ENCODE measurements around the gene EFCAB8. TPM values are rescaled to one million over a fixed set of nuclear protein-coding genes. Genes with fewer than 3 reads are reported as not detected.
A peak's percentile ranks its signal among the peaks of the same experiment; 100 is the strongest.
"Not testable (repeated sequence)": the region's sequence is repeated elsewhere in the genome, so short reads cannot be mapped to it uniquely, and the experiment has no call there.

The EFCAB8 gene
- total RNA-seq, 4 donors from 2014 or later, result not detected

DNA sequence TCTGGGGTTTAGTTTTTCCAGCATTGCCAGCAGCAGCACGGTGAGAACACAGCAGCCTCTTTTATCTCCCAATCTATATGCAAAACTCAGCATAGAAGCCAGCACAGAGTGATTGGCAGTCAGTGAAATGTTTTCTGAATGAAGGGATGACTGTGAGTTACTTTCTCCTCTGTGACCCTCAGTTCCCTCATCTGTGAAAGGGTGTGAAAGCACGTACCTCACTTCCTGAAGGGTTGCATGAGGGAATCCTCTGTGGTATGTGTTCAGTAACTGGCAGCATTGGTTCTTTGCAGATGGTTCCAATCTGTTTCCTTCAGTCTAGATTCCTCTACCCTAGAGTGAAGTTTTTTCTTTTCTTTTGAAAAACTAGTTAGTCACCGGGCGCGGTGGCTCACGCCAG, 40.0 kb downstream of the EFCAB8 start:
- TF ChIP-seq, protein P1, sequence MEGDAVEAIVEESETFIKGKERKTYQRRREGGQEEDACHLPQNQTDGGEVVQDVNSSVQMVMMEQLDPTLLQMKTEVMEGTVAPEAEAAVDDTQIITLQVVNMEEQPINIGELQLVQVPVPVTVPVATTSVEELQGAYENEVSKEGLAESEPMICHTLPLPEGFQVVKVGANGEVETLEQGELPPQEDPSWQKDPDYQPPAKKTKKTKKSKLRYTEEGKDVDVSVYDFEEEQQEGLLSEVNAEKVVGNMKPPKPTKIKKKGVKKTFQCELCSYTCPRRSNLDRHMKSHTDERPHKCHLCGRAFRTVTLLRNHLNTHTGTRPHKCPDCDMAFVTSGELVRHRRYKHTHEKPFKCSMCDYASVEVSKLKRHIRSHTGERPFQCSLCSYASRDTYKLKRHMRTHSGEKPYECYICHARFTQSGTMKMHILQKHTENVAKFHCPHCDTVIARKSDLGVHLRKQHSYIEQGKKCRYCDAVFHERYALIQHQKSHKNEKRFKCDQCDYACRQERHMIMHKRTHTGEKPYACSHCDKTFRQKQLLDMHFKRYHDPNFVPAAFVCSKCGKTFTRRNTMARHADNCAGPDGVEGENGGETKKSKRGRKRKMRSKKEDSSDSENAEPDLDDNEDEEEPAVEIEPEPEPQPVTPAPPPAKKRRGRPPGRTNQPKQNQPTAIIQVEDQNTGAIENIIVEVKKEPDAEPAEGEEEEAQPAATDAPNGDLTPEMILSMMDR (IDR thresholded peaks at IDR 0.05 in 4 of 5, conservative IDR thresholded peaks at IDR 0.05 in 1 of 5), result no peak
- no peak for TF ChIP-seq POLR2A (IDR thresholded peaks at IDR 0.05)
- intact Hi-C loops (cut with DNase I; ENCODE audit: low total_unique reads) (no loop called here), in situ Hi-C loops (cut with MboI; ENCODE audit: low sequenced_read_pairs in 4 of 4) (no loop called here)
- no peak overlapping the region for H3K4me3 ChIP-seq
- no peaks in the 10 kb centered on the region for H3K4me1 ChIP-seq
- H3K27ac ChIP-seq, result no peak overlapping the region
- H3K9me3 ChIP-seq, result no peaks in the 10 kb centered on the region
- ATAC-seq, result no peak
- H3K36me3 ChIP-seq, result no peaks in the 10 kb centered on the region
- no peak for DNase-seq
- no peaks in the 10 kb centered on the region for H3K27me3 ChIP-seq

DNA sequence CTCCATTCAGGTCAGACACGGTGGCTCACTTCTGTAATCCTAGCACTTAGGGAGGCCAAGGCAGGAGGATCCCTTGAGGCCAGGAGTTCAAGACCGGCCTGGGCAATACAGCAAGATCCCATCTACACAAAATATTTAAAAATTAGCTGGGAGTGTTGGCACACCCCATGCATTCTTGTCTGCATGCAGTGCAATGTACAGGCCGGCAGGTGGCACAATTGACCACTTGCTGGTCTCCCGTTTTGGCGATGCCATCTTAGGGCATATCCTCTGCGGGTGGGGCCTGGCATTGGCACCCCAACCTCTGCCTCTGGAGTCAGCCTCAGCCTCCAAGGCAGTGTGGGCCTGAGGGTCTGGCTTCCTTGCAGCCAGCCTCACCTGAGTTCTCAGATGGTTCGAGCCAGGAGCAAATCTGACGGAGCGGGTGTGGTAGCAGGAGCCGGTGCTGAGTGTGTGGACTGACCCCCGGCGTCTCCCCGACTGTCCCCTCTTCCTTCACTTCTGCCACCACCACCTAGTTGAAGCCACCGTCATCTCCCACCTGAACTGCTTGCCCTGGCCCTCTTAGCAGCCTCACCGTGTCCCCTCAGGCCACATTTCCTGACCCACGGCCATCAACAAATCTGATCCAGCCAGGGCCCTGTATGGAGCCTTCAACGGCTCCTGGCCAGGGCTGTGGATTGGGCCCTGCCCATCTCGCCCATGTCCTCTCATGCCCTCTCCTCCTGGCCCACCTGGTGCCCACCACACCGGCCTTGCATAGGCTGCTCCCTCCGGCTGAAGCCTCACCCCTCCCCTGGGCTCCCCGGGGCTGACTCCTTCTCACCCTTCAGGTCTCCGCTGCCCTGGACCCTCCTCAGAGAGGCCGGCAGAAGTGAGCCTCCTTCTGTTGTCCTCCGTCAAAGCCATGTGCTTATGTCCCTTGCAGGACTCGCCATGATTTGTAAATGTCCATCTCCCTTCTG, 44.0 kb downstream of the EFCAB8 start:
- no peak overlapping the region for H3K4me3 ChIP-seq
- no peak for DNase-seq

DNA sequence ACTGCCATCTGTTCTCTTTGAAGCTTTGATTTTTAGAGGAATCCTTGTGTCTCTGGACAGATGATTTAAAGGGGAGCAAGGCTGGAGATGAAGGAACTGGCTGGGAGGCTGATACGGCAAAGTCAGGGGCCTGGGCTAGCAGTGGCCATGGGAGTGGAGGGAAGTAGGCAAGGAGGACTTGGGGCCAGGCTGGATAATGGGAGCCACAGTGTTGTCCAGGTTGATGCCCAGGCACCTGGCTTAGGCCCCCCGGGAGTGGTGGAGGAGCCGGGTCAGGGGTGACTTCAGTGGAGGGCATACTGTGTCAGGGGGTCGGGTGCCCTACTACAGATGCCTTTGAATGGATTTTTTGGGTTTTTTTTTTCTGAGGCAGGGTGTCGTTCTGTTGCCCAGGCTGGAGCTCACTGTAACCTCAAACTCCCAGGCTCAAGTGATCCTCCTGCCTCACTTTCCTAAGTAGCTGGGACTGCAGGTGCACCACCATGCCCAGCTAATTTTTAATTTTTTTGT, 45.0 kb downstream of the EFCAB8 start:
- H3K9me3 ChIP-seq, result no peaks in the 10 kb centered on the region
- no peaks in the 10 kb centered on the region for H3K27me3 ChIP-seq
- TF ChIP-seq, protein P1 (IDR thresholded peaks at IDR 0.05 in 4 of 5, conservative IDR thresholded peaks at IDR 0.05 in 1 of 5), result no peak
- TF ChIP-seq POLR2A (IDR thresholded peaks at IDR 0.05), result no peak
- ATAC-seq (no peak), DNase-seq (no peak)
- H3K4me1 ChIP-seq, result no peaks in the 10 kb centered on the region
- H3K4me3 ChIP-seq, result no peak overlapping the region
- H3K36me3 ChIP-seq, result no peaks in the 10 kb centered on the region
- in situ Hi-C loops (cut with MboI; ENCODE audit: low sequenced_read_pairs in 4 of 4), result loop anchor here (5.0 to 25.0 kb wide), 4 partner anchors 109 to 391 kb away; partner anchors contain the start of genes BPIFB1 (in 1 of the 4), BPIFB2 (in 1 of the 4) and SUN5 (in 1 of the 4)
- H3K27ac ChIP-seq, result no peak overlapping the region
- intact Hi-C loops (cut with DNase I; ENCODE audit: low total_unique reads), result loop anchor here (2.0 kb wide), 1 partner anchor 395 kb away; no protein-coding TSS in a partner anchor

More for the DNA sequence above, 44.0 kb downstream of the EFCAB8 start:
- intact Hi-C loops (cut with DNase I; ENCODE audit: low total_unique reads) (loop anchor here (2.0 kb wide), 1 partner anchor 396 kb away; no protein-coding TSS in a partner anchor), in situ Hi-C loops (cut with MboI; ENCODE audit: low sequenced_read_pairs in 4 of 4) (loop anchor here (5.0 to 25.0 kb wide), 4 partner anchors 110 to 392 kb away; partner anchors contain the start of genes BPIFB1 (in 1 of the 4), BPIFB2 (in 1 of the 4) and SUN5 (in 1 of the 4))
- peak in 1 of 2 donors; percentile 30 for ATAC-seq
- no peak for TF ChIP-seq POLR2A (IDR thresholded peaks at IDR 0.05)
- TF ChIP-seq, protein P1 (IDR thresholded peaks at IDR 0.05 in 4 of 5, conservative IDR thresholded peaks at IDR 0.05 in 1 of 5), result peak; percentile 58 to 81 (median 78)
- Histone ChIP-seq H3K9me3 (no peaks in the 10 kb centered on the region), H3K27me3 (no peaks in the 10 kb centered on the region), H3K36me3 (no peaks in the 10 kb centered on the region), H3K27ac (no peak overlapping the region), H3K4me1 (no peaks in the 10 kb centered on the region)

DNA sequence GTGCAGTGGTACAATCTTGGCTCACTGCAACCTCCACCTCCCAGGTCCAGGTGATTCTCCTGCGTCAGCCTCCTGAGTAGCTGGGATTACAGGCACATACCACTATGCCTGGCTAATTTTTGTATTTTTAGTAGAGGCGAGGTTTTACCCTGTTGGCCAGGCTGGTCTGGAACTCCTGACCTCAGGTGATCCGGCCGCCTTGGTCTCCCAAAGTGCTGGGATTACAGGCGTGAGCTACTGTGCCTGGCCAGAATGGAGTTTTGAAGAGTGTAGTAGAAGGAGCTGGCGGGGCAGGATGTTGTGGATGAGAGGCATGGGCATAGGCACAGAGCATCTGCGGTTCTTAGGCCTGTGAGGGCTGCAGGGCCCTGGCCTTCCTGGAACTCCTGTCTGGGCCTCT, 46.0 kb downstream of the EFCAB8 start:
- in situ Hi-C loops (cut with MboI; ENCODE audit: low sequenced_read_pairs in 4 of 4), result loop anchor here (5.0 to 25.0 kb wide), 4 partner anchors 108 to 390 kb away; partner anchors contain the start of genes BPIFB1 (in 1 of the 4), BPIFB2 (in 1 of the 4) and SUN5 (in 1 of the 4)
- H3K36me3 ChIP-seq; ATAC-seq; intact Hi-C loops (cut with DNase I; ENCODE audit: low total_unique reads); H3K4me3 ChIP-seq; H3K4me1 ChIP-seq; DNase-seq; H3K9me3 ChIP-seq; H3K27me3 ChIP-seq; H3K27ac ChIP-seq: not testable (repeated sequence)

DNA sequence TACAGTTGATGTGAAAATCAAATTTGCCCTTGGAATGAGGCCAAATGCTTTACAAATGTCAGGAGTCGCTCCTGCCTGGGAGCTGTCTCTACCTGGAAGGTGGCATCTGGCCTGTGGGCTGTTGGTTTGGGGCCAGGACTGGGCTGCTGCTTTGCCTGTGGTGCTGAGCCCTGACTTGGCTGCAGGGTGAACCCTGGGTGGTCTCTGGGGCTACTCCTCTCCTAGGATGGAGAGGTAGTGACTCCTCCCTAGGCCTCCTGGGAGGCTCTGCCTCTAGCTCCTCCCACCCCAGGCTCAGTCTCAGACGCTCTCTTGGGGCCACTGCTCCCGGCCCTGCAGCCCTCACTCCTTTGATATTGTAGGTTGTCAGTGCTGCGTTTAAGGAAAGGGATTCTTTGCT, 47.5 kb downstream of the EFCAB8 start:
- Histone ChIP-seq H3K27me3 (no peaks in the 10 kb centered on the region), H3K4me1 (no peaks in the 10 kb centered on the region), H3K36me3 (no peaks in the 10 kb centered on the region), H3K27ac (no peak overlapping the region), H3K9me3 (no peaks in the 10 kb centered on the region), H3K4me3 (no peak overlapping the region)
- TF ChIP-seq, protein P1 (IDR thresholded peaks at IDR 0.05 in 4 of 5, conservative IDR thresholded peaks at IDR 0.05 in 1 of 5), result no peak
- TF ChIP-seq POLR2A (IDR thresholded peaks at IDR 0.05), result no peak
- ATAC-seq (no peak), DNase-seq (no peak)
- intact Hi-C loops (cut with DNase I; ENCODE audit: low total_unique reads) (no loop called here), in situ Hi-C loops (cut with MboI; ENCODE audit: low sequenced_read_pairs in 4 of 4) (loop anchor here in 3 of 4 donors (10.0 to 25.0 kb wide), 3 partner anchors 106 to 389 kb away; partner anchors contain the start of genes BPIFB1 (in 1 of the 3), BPIFB2 (in 1 of the 3) and SUN5 (in 1 of the 3))

Measured in gastrocnemius medialis (tissue), 4 donors.